EH (cell line): ENCODE results near the gene PPP3CA.
"Not testable (repeated sequence)": the region's sequence is repeated elsewhere in the genome, so short reads cannot be mapped to it uniquely, and the experiment has no call there.

Experiments
- DNase-seq: peaks from one replicate; pipeline ENCODE4 v3.0.0-alpha.2; 2015; ENCODE audit warnings: low read depth

PPP3CA gene

DNA sequence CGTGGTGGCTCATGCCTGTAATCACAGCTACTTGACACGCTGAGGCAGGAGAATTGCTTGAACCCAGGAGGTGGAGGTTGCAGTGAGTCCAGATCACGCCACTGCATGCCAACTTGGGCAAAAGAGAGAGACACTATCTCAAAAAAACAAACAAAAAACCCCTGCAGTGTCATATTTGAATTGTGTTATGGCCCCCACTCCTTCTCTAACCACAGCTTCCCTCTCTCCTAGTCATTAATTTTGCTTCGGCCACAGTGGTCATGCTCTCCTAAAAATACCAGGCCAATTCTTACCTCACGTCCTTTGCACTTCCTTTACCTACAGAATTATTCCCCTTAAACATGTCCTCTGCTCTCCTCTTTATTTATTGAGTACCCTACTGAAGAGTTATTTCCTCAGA is 206.1 kb downstream of the PPP3CA start:
- no peak for DNase-seq

- DNase-seq, result no peak
Measured at GRCh38 chr4:101140228-101140627, 207.1 kb downstream of the PPP3CA start.

GRCh38 chr4:101136373-101137370 is 210.7 kb downstream of the PPP3CA start:
- DNase-seq, result no peak

DNA sequence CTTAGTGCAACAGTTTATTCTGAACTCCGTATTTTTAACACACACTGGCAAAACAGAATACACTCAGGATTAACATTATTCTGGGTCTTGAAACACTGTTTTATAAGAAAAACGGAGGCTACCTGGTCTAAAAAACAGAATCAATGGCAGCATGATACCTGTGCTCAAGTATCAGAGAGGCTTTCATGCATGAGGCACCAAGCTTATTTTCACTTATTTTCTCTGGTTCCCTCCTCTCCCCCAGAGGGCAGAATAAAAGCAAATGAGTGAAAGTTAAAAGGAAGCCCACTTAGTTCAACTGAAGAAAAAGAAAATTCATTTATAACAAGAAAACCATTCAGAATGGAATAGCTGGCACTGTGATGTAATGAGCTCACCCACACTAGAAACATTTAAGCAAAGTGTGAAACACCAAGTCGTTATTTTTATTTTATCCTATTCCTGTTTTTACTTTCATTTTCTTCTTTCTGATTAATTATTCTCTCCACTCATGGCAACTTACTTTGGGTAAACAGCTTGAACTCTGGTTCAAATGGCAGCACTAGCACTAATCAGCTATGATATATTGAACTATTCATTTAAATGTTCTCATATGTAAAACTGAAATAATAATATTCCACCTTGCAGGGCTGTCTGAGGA is 211.8 kb downstream of the PPP3CA start:
- no peak for DNase-seq

DNA sequence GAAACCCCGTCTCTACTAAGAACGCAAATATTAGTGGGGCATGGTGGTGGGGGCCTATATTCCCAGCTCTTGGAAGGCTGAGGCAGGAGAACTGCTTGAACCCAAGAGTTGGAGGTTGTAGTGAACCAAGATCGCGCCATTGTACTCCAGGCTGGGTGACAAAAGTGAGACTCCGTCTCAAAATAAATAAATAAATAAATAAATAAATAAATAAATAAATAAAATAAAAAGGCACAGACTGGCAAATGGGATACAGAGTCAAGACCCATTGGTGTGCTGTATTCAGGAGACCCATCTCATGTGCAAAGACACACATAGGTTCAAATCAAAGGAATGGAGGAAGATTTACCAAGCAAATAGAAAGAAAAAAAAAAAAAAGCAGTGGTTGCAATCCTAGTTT is 216.3 kb downstream of the PPP3CA start:
- DNase-seq, result not testable (repeated sequence)

GRCh38 chr4:101128898-101129297 is 218.4 kb downstream of the PPP3CA start:
- DNase-seq, result not testable (repeated sequence)

DNA sequence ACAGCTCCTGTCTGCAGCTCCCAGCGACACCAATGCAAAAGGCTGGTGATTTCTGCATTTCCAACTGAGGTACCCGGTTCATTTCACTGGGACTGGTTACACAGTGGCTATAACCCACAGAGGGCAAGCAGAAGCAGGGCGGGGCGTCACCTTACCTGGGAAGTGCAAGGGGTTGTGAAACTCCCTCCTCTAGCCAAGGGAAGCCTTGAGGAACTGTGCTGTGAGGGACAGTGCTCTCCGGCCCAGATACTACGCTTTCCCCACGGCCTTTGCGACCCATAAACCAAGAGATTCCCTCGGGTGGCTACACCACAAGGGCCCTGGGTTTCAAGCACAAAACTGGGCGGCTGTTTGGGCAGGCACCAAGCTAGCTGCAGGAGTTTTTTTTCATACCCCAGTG is 218.9 kb downstream of the PPP3CA start:
- no peak for DNase-seq

DNA sequence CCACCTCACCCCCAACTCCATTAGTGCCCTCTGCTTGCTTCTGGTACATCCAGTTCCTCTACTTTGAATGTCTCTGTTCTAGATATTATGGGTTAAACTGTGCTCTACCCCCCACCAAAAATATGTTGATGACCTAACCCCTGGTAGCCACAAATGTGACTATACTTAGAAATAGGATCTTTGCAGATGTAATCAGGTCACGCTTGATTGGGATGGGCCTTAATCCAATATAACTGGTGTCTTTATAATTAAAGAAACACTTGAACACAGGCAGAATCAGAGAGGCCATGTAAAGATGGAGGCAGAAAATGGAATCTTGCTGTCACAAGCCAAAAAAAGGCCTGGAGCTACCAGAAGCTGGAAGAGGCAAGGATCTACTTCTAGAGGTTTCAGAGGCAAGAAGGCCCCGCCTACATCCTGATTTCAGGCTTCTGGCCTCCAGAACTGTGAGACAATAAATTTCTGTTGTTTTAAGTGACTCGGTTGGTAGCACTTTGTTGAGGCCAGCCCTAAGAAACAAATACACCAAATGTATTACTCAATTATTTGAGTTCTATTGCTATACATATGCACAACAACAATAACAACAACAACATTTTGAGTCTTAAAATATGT is 220.0 kb downstream of the PPP3CA start:
- peak; percentile 56 for DNase-seq

- DNase-seq, result peak; percentile 78
Measured at GRCh38 chr4:101126059-101126458, 221.3 kb downstream of the PPP3CA start.

DNA sequence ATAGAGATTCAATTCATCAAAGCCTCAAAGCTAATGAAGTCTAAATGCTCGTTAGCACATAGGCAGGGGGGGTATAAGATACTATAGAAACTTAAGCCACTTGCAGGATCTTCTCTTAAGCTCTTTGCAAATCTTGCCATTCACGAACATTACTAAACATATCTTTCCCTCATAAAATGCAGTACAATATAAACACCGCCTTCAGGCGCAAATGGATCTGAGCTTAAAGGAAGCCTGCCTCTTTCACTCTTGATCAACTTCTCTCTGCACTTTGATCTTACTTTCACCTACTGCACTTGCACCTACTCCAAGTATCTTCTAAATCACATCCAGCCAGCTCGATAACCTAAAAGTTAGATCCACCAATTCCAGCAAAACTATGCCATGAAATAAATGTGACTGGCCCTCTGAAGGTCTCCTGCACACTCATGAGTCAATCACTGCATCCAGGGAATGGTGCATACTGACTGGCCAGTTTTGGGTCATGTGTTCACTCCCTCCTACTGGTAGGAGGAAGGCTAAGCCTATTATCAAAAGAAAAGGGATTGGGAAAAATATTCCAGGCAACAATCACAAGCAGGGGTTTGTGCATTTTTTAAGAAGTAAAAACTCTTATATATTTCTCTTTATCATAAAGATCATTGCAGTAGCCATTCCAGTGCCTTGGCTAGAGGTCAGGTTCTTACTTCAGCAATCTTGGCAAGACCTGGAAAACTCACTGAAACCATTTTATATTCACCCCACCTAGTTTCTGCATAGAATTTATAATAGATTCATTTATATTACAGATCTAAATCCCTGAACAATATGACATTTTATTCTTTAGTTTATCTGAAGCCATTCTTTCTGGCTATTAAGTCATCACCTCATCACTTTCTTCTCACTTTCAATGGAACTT is 222.0 kb downstream of the PPP3CA start:
- no peak for DNase-seq

- no peak for DNase-seq
Measured at GRCh38 chr4:101123231-101123630, 224.1 kb downstream of the PPP3CA start.

GRCh38 chr4:101122019-101122418 is 225.3 kb downstream of the PPP3CA start:
- peak; percentile 70 for DNase-seq

DNA sequence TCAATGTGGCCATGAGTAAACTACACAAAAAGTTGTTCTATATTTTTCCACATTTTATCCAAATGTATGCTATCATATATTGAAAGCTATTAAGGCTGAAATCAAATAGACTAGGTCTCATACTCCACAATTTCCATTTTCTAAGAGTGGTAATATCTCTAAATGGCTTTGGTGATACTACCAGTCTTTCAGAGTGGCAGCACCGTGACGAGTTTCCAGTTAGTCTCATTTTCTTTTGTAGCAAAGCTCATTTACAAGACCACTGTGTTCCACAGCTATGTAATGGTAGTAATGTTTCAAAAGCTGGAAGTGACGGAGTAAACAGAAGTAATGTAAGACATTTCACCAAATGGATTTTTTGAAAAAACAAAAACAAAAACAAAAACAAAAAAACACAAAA is 228.2 kb downstream of the PPP3CA start:
- DNase-seq, result no peak

GRCh38 chr4:101118617-101119016 is 228.7 kb downstream of the PPP3CA start:
- DNase-seq, result no peak

DNA sequence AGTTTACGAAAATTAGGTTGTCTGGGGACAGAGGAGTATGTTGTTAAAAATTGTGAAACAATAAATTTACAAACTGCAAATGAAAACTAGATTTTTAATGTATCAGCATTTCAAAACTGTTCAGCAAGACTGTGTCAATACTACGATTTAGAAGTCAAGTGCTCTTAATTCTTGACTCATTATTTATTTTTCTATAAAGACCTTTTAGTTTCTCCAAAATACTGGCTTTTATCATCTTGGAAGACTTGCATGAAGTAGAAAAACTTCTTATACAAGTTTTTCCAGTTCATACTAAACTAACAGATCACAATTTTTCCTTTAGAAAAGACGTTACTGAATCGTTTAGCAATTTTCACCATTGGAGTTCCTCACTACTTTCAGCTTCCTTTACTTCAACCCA is 231.4 kb downstream of the PPP3CA start:
- no peak for DNase-seq

- DNase-seq, result no peak
Measured at GRCh38 chr4:101114936-101115372, 232.4 kb downstream of the PPP3CA start.

- peak; percentile 31 for DNase-seq
Measured at GRCh38 chr4:101104312-101105052, 242.8 kb downstream of the PPP3CA start.

DNA sequence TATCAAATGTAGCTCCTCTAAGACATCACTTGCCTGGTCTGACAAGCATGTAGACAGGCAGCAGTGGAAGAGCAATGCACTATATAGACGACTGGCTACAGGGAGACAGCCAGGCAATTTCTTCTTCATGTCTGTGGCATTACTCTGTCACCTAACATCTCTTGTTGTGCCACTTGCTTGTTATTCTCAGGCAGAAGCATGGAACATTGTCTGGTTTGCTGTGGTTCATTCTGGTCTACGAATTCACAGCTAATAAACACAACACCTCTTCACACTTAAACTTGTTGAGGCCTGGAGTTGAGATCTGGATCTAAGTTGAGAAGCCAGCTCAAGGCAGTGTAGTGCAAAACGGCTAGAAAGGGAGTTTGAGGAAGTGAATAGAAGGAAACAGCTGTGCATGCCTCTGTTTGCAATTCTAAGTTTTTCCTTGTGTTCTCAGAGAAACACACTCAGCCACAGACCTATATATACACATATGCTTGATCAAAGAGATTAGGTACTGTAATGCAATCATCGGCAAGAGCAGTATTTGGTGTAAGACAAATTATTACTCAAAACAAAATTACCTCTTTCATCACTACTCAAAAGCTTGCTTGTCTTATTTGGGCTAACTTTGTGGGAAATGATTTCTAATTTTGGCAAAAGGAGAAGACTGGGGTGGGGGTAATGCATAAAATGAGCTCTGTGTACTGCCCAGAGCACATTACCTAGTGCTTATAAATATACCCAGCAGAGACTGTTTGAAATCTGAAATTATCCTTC is 243.8 kb downstream of the PPP3CA start:
- no peak for DNase-seq

DNA sequence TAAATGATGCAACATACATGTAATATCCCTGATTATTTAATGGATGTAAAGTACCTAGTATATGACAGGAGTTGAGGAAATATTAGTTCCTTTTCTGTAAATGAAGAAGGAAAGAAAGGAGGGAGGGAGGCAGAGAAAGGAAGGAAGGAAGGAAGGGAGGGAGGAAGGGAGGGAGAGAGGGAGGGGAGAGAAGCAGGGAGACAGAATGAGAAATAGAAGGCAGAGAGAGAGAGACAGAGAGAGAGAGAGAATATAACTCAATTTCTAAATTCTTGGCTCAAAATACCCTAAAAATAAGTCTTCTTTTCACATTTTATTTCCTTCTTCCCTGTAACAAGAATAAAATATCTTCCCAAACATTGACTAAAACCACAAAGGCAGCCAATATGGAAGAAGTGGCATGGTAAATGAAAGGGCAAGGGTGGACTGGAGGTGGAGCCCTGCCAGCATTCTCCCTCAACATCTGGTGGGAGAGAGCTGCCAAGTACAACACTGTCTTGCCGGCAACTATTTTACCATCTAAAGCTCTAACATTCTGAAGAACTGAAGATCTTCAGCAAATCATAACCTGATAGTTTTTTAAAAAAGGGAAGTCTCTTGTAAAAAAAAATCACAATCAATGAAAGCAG is 245.1 kb downstream of the PPP3CA start:
- DNase-seq, result peak; percentile 84

GRCh38 chr4:101101072-101101471 is 246.3 kb downstream of the PPP3CA start:
- DNase-seq, result no peak
